Hematopoietic multipotent progenitor cell treated with erythropoietin and hydrocortisone succinate and interleukin-3 and kit ligand, for 6 days (in vitro differentiated cells): ENCODE data around the gene SIL1.
"Not testable (repeated sequence)": the region's sequence is repeated elsewhere in the genome, so short reads cannot be mapped to it uniquely, and the experiment has no call there.

Source experiments
- DNase-seq: peaks from one replicate; pipeline ENCODE4 v3.0.0-alpha.2; 2015

SIL1 gene

DNA sequence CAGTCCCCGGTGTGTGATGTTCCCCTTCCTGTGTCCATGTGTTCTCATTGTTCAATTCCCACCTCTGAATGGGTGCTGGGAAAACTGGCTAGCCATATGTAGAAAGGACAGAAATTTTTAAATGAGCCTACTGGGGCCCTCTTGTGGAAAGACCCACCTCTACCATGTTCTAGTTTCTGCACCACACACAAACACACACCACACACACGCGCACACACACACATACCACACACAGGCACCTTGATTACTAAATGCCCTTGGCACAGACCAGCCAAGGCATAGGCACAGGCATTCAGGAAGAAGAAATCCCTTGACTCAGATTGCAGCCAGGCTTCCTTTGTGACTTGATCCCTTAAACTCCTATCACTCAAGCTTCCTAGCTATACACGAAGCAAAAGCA, 60.5 kb downstream of the SIL1 start:
- peak; percentile 47 for DNase-seq

DNA sequence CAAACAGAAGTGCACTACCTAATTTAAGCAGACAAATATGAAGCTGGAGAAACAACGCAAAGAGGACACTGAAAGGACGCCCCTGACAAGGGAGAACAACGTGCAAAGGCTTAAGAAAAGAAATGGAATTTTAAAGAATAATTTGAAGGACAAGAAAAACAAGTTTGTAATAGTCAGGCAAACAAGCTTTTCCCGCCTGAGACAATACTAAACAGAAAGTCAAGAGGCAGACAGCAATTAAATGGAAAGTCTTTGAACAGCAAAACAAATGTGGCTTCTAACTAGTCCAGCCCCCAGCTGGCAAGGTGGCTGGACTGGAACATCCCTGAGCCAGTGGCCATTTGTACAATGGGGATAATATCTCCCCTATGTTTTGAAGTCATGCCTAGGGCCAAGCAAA, 63.3 kb downstream of the SIL1 start:
- DNase-seq = no peak

DNA sequence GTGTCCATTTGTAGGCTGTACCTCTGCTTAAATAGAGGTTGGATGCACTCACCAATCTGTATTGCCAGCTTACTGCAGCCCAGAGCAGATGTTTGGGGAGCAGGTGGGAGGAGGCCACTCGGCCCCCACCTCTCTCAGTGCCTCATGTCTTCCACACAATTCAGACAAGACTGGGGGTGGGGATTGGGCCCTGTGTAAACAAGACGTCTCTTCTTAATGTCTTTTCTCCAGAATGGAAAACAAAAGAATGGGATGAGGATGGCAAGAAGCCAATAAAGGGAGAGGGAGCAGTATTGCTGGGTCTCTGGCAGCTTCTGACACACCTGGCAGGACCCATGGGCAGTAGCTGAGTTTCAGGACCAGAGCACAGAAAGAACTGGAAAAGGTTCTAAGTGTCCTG, 64.9 kb downstream of the SIL1 start:
- no peak for DNase-seq

DNA sequence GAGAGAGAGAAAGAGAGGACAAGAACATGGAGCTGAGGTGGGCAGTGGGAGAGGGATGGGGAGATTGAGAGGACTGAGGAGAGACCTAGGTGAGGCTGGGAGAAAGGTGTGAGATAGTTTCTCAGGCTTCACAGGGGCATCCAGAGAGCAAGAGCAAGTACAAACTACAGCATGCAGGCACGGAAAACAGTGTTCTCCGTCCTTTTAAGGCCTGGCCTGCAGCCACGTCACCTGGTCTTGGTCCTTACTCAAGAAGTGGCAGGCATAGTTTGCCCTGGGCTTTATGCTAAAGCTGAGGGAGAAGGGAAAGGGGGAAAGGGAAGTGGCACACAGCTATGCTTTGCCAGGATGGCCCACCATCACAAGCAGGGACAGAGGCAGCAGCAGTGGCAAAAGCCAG, 65.7 kb downstream of the SIL1 start:
- no peak for DNase-seq

DNA sequence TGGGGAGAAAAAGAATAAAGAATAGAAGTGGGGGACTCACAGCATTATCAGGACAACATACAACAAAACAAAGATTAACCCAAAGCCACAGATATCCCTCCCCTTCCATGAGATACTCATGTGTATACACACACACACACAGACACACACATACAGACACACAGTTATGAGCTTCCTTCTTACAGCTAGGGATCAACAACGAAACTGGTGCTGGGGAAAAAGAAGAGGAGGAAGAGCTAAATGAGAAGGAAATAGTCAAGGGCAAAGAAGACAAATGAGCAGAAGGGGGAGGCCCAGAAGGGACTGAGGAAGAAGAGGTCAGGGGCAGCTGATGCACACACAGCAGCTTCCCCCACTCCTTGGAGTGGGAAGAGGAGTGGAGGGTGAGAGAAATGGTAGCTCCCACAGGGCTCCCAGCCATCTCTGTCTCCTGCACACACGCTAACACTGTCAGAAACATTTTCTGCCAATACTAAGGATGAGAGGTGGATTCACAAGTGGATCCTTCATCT, 66.2 kb downstream of the SIL1 start:
- no peak for DNase-seq

DNA sequence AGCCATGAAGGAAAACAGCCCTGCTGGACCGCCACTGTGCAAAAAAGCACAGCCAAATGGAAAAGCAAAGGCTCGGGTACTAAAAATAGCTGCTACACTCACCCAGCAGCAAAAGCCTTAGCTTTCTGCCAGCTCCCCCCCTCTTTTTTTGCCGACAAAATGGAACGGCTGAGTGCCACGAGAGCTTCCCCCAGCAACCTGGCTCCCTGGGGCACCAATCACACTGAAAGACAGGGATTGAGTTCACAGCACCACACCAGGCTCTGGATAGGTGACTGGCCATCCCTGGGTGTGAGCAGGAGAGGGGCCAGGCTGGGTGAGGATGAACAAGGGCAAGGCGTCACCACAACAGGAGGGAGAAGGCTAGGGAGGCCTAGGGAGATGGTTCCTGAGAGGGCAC, 66.7 kb downstream of the SIL1 start:
- no peak for DNase-seq

DNA sequence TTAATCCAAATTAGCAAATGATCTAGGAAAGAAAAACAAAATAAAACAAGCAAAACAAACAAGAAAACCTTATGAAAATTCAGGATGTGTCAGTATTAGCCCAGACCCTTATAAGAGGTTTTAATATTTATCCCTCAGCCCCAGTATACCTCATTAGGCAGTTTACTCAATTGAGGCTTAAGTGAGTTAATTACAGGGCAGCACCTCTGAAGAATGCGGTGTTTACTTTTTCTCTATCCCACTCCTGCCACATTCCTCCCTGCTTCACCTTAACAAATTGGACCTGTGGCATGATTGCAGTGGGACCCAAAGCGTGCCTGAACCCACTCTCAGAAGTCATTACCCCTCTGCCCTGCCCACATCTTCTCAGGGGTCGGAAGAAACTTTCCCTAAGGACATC, 67.1 kb downstream of the SIL1 start:
- DNase-seq = no peak

DNA sequence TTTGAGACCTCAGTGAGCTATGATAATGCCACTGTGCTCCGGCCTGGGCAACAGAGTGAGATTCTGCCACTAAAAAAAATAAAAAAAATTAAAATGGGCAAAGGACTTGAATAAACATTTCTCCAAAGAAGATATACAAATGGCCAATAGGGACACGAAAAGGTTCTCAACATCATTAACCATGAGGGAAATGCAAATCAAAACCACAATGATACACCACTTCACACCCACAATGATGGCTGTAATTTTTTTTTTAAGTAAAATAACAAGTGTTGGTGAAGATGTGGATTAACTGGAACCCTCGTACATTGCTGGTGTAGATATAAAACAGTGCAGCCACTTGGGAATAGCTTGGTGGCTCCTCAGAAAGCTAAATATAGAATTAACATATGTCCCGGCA, 68.0 kb downstream of the SIL1 start:
- no peak for DNase-seq

DNA sequence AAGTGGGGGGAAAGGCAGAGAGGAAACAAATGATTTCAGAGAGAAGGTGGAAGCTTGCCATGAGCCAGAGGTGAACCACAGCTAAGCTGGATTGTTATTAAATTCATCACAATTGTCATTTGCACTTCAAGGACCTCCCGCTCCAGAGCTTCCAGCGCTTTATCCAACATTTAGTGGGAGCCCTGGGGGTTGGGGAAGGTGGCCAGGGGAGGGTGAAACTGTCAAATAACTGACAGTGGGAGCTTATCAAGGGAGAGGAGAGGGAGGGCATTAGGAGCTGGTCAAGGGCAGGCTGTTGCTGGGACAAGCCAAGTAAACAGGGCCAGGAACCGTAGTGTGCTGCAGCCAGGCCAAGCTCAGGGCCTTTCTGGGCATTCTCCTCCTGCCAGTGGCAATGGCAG, 71.5 kb downstream of the SIL1 start:
- DNase-seq = no peak

DNA sequence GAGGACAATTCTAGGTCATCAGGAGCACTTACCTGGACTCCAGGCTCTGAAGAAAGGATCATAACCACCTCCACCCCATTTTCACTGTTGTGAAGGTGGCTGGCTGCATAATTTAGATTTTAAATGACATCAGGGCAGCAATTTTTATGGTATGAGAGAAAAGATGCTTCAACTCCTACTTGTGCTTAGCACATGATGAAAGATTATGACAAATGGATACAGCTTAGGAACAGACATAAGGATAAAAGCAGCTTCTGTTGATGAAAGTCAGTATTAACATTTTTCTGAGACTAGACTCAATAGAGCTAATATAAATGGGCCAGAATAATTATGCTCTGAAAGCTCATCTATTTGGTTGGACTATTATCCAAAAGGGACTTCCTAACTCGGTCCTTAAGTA, 72.2 kb downstream of the SIL1 start:
- no peak for DNase-seq

DNA sequence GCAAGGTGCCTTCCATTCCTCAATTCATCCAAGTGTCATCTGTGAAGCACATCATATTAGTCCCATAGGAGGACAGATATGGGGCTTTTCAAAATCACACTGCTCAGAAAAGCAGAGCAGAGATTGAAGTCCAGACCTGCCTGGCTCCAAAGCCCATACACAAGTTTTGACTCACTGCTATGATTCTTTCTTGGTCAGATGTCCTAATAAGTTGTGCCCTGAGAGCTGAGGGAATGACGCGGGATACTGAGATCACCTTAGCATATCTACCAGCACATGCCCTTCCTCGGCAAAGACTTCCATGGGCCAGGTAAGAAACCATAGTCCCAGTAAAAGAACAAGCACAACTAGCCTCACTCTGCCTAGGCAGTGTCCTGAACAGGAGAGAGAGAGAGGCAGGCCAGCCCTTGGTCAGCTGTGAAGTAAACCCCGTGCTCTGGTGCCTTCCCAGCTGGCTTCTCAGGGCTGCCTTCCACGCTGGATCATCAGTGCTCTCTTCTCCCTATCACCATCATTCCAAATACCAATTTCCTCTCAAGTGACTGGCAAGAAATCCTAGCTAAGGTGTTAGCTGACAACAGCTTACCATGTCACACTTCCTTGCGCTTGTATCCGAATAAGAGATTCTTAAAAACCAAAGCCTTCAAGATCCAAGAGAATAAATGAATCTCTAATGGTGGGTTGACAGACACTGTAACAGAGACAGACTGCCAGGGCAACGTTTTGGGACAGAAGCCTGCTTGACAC, 73.2 kb downstream of the SIL1 start:
- DNase-seq = no peak

DNA sequence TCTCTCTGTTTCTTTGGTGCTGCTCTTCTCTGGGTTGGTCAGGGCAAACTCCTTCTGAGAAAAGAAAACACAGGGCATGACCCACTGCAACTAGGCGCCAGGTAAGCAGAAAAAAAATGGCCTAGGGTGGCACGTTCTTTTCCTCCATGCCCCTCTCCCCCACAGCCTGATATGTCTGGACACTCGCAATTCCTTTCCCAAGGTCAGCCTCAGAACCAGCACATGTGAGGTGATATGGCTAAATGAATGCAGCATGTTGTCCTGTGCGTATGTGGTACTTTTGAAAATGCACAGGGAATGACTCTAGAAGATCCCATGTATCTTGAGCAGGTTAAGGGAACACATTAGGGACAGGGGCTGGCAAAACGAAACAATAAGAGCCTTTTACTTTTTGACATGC, 77.0 kb downstream of the SIL1 start:
- DNase-seq = no peak

DNA sequence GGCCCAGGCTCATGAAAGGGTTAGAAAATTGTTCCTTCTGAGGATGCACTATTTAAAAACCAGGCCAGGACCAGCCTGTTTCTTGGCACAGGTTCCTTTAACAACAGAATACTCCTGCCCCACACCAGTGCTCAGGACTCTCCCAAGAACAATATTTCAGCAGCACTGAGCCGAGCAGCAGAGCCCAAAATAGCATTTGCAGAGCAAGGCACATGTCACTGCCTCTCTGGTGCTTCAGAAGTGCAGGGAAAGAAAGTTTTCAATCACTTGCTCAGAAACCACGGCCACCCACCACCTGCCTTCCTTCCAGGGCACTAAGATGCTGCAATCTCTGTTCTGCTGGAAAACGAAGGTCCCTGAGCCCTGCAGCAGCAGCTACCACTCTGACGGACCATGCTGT, 77.6 kb downstream of the SIL1 start:
- DNase-seq = no peak

DNA sequence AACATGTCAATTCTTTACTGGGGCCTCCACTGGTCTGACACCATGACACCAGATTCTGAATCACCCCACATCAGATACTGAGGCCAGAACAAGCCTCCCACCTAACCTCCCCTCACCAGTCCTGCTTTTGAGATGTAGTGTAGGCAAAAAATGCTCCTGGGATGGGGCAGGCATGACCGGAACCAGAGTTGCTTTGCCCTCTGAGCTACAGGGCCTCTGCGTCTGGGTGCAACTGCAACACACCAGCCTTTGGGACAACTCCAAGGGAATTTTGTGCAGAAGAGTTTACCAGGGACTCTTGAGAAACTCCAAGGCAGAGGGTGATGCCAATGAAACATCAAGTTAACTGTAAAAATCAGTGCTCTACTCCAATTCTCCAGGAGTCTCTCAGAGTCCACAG, 79.4 kb downstream of the SIL1 start:
- no peak for DNase-seq

DNA sequence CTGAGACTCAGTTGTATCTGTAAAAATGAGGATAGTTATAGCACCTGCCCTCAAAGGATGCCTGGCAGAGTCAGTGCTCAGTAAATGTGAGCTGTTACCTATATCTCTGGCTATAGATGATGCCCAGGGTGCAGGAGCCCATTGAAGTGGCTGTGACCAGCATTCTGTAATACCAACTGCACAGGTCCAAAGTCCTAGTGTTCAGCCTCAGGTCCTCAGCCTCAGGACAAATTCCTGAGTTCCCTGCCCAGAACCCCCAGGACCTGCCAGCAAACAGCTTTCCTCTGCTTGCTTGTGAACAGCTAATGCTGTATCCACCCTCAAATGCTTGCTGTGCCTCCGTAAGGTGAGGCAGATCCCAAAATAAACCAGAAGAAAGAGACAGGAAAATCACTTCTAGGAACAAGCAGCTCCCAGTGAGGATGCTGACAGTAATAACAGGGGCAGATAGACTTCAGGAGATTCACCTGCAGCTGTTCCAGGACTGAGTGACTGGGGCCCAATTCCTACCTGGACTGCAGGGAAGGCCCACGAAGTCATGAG, 80.8 kb downstream of the SIL1 start:
- DNase-seq = no peak

DNA sequence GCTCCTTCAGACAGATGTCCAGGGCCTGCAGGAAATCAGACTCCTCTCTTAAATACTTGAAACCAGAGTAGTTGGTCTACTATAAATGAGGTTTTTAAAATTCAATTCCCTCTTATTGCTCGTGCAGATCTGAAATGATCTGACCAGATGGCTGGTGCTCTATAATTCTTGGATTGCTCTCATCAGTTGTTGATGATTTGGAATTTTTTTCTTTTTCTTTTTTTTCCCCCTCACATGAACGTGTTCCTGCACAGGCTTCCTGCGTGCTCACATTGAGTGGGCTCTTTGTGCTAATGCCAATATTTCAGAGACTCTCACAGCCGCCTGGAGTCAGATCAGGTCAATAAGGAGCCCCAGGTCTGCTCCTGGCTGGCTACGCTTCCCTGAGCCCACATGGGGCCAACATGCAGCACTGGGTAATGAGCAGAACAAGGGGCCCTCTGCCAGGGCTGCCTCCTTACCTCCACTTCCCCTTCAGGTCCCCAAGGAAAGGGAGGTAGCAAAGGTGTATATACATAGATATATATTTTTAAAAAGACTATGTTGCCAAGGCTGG, 82.0 kb downstream of the SIL1 start:
- no peak for DNase-seq

DNA sequence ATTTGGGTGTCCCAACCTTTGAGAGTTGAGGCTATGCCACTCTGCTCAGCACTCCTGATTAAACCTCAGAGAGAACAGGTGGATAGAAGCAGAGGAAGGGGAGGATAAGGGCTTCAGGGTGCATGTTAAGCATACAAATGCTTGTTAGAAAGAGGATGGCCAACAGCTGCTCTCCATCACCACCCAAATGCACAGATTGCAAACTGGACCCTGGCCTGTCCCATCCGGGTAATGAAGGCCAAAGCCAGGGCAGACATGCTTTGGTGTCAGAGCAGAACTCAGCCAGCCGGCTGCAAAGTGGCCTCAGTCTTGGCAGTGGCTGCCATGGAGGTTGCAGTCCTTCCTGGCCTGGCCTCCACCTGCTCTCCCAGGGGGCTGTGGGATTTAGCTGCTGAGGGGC, 84.3 kb downstream of the SIL1 start:
- no peak for DNase-seq

DNA sequence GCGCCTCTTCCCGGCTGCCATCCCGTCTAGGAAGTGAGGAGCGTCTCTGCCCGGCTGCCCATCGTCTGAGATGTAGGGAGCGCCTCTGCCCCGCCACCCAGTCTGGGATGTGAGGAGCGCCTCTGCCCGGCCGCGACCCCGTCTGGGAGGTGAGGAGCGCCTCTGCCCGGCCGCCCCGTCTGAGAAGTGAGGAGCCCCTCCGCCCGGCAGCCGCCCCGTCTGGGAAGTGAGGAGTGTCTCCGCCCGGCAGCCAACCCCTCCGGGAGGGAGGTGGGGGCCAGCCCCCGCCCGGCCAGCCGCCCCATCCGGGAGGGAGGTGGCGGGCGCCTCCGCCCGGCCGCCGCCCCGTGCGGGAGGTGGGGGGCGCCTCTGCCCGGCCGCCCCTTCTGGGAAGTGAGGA, 85.8 kb downstream of the SIL1 start:
- not testable (repeated sequence) for DNase-seq

DNA sequence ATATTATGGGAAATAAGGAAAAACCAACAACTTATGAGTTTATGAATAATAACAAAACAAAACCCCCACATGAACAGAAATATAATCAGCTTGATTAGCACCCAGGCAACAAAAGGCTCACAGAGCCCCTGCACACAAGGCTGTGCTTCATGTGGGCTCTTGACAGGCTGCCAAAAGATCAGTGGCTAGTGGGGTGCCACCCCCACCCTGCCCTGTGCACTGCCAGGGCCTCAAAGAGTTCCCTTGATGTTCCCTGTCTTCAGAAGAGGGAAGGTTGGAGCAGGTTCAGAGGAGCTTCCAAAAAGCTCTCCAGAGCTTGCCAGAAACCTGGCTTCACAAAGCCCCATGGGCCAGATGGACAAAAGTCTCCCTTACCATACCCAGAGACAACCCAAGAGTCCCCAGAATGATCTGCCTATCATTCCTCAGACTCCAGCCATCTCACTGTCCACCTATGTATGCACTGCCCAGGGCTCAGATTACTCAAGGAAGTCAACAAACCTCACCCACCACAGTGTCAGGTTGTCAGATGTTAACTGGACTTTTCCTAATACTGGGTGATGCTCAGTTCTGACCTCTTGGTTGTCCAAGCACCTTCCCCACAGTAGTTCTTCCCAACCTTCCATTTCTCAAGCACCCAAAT, 87.5 kb downstream of the SIL1 start:
- DNase-seq = peak; percentile 63

DNA sequence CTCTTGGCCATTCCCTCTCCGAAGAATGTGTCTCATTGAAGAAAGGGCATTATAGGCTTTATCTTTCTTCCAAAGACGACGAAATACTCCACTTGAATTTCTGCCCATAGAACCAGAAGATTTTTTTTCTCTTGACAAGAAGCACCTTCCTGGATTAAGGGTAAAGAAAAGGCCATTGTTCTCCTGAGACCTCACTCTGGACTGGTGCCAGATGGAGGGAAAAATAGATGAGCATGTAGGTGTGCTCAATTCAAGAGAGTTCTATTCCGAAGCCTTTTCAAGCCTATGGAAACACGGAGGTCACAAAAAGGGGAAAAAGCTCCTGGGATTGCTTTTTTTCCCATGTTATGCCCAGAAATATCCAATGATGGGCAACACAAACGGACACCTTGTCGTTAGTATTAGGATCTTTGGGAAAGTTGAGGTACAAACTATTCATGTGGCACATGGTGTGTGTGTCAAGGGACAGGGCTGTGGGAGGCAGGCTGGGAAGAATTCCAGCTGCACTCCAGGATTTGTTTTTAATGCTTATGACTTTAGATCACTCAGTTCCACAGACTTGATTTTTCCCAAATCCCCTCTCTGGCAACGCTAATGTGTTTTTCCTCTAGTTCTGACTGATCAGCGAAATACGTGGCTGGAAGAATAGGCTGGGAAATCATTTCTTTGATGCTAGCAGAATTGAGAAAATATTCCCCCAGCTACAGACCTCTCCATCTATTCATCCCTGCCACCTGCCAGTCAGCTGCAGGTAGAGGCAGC, 89.9 kb downstream of the SIL1 start:
- no peak for DNase-seq

DNA sequence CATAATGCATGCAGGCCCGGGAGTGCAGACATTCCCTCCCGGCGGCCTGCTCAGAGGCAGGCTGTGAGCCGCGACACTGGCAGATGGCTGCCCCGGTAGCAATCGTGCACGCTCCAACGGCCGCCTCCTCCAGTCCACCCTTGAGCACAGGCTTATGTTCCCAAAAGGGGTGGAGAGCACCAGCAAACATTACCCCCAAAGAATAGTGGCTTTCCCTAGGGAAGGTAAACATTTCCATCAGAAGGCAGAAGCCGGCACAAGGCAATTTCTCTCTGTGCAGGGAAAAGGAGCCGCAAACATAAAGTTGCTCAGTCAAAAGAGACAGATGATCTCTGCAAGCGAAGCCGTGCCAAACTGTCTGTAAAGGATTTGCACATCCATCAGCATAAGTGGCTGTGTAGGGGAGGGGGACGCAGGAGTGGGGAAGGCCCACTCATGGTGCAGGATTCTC, 92.5 kb downstream of the SIL1 start:
- no peak for DNase-seq

DNA sequence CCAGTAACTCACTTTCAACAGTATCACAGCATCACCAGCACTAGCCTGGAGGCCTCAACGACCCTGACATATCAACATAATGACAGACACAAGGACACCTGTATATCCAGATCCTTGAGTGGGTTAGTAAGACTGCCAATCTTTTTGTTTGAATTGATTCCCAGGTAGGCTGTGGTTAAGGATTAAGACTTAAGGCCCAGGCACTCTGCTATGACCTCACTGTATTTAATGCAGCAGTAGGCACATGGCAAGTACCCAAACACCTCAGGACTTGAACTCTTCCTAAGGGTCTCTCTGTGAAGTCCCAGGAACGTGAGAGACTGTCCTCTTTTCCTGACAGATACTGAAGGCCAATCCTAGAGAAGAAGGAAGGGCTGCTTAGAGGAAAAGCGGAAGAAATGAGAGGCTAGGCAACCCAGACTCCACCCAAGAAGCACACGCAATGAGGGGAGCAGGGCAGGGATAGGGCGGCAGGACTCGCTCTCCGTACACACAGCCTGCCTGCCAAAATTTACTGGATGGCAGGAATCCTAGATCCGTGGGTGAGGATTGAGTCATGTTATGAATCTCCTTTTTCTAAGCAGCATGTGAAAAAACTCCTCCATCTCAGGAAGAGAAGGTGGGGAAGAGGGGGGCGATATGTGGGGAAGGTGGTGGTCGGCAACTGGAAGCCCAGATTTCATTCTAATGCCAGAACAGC, 93.4 kb downstream of the SIL1 start:
- no peak for DNase-seq

DNA sequence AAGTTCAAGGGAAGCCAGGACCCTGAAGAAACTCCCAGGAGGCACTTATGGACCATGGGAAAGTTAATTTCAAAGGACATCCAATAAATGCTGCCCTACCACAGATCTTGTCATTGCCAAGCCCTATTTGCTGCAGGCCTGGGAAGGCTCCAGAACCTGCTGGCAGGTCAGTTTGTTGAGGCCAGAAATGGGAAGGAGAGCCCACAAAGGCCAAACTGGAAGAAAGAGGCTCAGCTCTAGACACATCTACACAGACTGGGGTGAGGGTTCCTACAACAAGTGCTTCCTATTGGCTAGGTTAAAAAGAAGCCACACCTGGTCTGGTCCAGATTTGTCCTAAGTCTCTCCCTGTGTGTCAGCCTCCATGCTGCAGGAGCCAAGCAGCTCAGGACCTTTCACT, 94.4 kb downstream of the SIL1 start:
- DNase-seq = no peak
